GM19395 (cell line): ENCODE data around the gene ITK.

Source experiments
- ATAC-seq: cut with Tn5 transposase; IDR thresholded peaks from one replicate; pipeline ENCODE4 v1.9.1; 2021; ENCODE audit warnings: mild to moderate bottlenecking, moderate library complexity; ENCODE audit not compliant: unreplicated experiment

The ITK gene

DNA sequence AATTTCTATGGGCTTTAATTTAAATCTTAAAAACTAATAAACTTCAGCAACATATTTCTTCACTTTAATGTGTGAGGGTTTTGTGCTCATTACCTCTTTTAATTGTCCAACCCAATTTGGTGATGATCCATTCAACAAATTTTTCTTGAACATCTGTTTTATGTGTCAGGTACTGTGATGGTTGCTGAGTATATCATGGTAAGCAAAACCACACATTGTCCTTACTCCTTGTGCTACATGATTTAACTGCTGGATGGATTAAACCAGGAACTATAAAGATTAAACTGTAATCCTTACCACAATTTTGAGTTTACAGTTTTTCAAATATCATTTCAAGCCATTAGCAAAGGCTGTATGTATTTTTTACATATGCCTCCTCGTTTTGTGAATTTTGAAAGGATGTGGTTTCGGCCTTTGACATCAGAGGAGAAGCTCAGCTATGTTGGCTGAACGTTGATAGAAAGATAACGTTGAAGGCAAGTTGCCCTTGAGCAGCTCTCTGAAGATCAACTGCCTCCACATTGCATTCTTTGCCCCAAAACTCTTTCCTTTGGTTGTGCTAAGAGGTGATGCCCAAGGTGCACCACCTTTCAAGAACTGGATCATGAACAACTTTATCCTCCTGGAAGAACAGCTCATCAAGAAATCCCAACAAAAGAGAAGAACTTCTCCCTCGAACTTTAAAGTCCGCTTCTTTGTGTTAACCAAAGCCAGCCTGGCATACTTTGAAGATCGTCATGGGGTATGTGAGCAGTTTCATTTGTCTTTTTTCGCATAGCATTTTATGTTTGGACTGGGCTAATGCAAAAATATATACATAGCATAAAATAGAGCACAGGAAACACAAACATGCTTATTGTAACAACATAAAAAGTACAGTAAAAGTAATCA, at the start of gene ITK:
Gene ITK (plus strand): TSS at position 467 of the 891 bp plus-strand sequence. CDS start 138 bp downstream, at position 605.
- ATAC-seq = no peak

DNA sequence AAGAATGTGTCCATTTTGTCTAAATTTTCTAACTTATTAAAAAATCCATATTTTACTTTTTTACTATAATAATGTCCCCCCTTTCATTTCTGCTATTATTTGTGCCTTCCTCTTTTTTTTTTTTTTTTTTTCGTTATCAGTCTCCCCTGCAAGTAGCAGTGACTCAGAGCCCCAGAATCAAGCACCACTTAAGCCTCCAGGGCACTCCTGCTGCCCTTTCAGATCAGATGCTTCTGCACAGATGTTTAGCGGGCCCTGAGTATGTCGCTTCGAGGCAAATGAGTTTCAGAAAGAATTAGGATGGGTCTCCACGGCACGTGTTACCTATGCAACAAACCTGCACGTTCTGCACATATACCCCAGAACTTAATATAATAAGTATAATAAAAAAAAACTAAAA, 49.7 kb upstream of the ITK start:
- peak; percentile 75 for ATAC-seq

DNA sequence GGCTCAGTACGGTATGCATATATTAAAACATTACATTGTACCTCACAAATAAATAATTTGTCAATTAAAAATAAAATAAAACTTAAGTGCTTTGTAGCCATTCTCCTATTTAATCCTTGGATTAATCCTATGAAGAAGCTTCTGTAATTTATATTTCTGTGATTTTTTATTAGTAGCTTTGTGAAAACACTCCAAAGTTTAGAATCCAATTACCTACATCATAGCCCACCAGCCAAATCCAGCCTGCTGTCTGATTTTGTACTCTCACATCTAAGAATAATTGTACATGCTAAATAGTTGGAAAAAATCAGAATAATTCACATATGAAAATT, 48.4 kb upstream of the ITK start:
- no peak for ATAC-seq

DNA sequence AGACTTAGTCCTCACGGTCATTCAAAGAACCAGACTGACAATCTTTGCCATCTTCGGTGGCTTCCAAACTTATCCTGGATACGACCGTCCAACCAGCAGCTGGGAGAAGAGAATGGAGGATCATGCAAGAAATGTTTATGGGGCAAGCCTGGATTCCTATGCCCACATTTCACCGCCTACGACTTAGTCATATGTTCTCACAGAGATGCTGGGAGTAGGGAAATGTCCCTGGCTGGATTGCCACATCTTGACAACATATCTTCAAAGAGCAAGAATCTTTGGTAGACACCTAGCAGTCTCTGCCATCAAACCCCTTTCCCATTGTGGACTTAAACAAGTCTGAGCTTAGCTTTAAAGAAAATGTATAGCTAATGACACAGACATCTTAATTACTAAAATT, 42.9 kb upstream of the ITK start:
- ATAC-seq = no peak

DNA sequence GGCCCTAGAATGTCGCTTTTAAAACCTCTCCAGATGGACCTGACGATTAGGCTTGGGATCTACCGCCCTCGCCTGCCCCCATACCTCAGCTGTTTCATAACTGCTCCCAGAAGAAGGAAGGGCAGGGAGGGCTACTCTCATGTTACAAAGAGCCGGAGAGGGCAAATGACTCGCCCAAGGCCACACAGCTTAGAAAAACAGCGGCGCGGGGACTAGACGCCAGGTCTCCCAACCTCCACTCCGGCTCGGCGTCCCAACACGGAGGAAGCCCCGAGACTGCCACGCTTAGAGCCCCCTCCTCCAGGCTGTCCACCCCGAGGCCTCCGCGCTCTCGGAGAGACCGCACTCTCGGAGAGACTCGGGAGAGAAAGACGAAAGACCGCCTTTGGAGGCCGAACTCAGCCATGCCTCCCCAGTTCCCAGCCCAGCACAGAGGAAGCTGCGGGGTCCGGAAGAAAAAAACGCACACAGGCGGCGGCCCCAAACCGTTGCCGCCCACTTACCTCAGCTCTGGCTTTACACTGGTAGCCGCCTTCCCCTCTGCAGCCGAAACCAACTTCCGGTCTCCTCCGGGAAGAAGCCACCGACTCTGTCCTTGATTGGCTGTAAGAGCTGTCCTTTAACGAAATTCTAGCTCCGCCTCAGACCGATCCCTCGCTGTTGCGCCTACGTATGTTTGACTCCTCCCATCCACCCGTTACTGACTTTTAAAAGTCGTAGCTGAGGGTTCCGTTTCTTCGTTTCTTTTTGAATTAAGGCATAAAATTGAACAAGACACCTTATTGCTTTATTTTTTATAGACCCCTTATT, 38.1 kb upstream of the ITK start, which contains the start of gene MED7:
Gene MED7 (minus strand): TSS at position 549 of the 810 bp plus-strand sequence. CDS start 3,434 bp downstream, outside the sequence.
- ATAC-seq = peak; percentile 100

DNA sequence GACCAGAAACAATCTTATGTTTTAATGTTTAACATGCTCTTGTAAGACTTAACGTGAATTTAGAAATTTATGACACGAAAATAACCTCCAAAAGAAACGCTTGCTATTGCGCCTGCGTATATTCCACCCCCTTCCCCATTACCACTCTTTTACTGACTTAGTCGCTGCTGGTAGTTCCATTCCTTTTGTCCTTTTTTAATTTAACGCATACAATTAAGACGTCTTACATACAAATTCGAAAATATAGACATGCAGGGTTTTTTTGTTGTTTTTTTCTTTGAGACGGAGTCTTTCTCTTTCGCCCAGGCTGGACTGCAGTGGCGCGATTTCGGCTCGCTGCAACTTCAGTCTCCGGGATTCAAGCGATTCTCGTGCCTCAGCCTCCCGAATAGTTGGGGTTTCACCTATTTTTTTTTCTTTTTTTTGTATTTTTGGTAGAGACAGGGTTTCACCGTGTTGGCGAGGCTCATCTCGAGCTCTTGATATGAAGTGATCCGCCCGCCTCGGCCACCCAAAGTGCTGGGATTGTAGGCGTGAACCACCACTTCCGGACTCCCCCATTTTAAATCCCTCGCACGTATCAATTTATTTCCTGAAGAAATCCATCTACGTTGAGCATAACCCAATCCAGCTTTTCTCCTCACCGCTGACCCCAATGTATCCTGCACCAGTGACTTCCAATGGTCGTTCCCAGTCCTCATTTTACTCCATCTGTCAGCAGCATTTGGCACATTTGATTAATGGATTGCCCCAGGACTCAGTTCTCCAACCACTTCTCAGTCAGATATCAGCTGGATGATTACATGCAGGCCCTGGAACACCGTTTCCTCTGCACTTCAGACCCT, 37.3 kb upstream of the ITK start:
- peak; percentile 56 for ATAC-seq

DNA sequence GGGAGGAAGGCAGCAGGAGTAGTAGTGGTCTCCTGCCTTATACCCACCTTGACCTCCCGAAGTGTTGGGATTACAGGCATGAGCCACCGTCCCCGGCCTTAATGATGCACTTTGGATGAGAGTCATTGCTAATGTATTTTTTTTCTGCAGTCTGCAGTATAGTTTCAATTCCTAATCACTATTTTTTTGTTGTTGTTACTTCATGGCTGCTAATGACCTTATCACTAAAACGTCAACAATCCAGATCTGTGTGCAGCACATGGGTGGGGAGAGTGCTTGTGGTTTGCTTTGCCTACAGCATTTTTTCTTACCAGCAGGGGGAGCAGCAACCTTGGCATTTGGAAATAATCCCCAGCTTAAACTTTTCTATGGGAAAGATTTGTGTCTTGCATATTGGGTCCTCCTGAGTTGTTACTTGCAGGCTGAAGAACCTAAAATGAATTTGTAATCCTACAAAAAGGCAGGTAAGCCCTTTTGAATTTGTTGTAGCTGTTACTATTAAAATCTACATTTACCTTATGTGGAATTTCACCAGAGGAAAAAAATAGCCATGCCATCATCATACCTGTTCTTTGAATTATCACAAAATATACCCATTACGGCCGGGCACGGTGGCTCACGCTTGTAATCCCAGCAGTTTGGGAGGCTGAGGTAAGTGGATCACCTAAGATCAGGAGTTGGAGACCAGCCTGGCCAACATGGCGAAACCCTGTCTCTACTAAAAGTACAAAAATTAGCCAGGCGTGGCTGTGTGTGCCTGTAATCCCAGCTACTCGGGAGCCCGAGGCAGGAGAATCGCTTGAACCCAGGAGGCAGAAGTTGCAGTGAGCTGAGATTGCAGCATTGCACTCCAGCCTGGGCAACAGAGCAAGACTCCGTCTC, 31.7 kb upstream of the ITK start:
- peak; percentile 83 for ATAC-seq

DNA sequence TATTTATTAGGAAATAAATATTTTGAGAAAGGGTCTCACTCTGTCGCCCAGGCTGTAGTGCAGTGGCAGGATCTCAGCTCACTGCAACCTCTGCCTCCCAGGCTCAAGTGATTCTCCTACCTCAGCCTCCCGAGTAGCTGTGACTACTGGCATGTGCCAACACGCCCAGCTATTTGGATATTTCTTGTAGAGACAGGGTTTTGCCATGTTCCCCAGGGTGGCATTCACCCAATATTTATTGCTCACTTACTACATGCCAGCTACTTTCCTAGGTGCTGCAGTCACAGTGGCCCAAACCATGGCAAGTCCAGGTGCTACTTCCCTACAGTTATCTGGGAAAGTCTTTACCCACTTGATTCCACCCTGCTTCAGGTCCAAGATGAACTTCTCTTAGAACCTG, 29.6 kb upstream of the ITK start:
- no peak for ATAC-seq

DNA sequence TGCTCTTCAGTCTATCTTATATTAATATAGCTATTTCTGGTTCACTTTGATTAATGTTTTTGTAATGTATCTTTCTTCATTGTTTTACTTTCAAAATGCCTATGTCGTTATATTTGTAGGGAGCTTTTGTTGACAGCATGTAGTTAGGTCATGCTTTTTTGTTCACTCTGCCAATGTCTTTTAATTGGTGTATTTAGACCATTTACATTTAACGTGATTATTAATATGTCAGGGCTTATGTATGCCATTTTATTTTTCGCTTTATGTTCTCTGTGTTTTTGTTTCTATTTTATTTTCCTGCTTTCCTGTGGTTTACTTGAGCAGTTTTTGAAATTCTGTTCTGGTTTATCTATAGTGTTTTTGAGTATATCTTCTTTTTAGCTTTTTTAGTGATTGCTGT, 25.3 kb upstream of the ITK start:
- no peak for ATAC-seq

DNA sequence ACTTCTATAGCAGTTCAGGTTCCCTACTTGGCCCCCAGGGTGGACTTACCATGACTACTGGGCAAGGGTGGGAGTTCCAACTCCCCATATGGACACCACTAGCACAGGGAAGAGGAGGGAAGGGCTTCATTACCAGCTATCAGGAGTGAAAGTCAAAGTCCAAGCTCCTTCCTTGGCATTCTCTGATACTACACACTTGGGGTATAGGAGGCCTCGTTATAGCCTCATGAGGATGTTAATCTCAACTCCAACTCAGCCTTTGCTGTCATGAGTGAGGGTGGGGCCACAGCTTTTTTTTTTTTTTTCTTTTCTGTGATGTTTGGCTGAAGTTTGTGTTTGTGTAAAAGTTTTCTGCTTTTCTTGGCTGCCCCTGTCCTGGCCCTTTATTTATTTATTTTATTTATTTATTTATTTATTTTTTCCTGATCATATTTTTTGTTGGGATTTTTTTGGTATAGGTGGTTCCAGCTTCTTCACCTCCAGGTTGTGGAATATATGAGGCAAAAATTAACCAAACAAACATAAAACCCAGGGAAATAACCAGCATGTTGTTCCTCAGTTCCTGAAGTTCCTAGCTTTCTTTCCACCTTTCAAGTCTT, 23.2 kb upstream of the ITK start:
- no peak for ATAC-seq

DNA sequence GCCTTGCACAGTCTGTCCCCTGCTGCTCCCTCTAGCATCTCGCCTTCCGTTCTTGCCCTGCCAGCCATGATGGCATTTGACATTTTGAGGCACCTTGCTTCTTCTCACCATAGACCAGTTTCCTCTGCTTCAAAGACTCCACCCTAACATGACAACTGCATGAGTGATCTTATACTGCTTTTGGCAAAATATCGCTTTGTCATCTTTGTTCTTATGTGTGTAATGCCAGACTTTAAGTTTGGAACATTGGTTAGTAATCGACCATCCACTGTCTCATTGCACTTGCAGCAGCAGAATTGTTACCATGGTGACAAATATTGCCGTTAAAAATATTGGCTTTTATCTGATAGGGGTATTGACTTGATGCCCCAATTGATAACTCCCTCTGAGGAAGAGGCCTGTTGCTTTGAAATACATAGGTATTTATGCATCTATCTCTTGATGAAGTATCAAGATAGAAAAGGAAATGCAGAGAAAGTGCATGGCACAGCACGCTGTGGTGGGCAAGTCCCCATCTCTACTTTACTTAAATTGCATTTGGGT, 21.4 kb upstream of the ITK start:
- no peak for ATAC-seq

DNA sequence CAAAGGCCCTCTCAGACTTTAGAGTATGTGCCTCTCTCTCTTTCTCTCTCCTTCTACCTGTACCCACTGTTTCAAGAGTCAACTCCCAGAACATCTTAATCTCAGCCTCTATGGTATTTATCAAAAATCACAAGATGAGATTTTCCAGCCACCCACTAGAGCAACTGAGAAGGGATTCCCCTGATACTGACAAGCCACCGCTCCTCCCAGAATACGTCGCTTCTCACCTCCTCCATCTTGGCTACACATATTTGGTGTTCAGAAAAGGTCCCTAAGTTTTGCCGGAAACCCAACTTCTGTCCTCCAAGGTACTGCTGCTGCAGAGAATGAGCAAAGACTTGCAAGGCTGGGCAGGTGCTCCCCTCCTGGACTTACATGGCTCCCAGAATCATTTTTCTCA, 20.6 kb upstream of the ITK start:
- ATAC-seq = no peak

DNA sequence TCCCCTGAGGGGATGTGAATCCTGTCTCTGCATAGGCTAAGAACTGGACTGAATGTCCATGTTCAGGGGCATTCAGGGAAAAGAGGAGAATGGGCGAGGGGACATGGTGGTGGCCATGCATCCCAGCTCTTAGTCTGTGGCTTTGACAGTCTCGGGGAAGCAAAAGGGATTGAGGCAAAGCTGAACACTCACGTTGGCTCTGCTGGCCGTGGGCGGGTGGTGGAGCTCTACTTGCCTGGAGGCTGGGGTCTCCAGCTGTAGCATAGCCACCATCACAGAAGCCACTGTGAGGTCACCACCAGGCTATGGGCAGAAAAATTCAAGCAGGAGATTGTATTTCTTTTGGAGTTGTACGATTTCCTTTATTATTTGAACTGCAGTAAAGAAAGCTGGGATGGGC, 18.6 kb upstream of the ITK start:
- ATAC-seq = no peak

DNA sequence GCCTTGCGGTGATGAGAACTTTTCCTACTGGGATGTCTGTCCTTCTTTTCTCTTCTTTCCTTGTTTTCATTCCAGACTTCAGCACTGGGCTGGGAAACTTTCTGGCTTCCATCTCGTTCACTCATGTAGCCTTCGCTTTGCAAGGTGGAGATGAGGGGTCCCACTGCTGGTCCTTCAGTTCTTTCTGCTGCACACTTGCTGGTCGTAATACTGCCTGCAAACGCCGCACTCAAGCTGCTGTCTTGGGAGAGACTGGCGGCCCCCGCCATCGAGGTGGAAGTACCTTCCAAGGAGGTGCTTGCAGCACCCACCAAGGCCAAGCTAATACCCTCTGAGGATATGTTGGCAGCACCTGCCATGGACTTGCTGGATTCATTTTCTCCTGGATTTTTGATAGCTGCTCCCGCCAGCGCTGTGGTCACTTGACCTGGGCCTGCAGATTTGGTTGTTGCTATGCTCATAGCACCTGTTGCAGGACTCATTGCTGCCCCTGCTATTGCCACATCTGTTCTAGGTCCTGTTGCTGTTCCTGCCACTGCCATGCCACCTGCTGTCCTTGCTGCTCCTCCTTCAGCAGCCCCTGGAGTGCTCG, 17.6 kb upstream of the ITK start:
- no peak for ATAC-seq

DNA sequence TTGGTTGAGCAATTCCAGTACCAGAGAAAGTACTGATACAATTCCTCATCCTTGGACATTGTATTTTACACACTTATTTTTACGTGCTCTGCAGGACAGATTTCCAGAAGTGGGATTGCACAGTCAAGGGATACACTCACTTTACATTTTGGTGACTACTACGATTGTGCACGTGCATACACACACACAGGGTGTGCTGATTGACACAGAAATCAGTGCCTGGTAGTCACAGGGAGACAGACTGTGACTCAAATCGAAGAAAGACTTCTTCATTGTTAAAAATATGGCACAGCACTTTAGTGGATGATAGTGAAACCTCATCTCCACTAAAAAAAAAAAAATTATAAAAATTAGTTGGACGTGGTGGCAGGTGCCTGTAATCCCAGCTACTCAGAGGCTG, 16.1 kb upstream of the ITK start:
- no peak for ATAC-seq

DNA sequence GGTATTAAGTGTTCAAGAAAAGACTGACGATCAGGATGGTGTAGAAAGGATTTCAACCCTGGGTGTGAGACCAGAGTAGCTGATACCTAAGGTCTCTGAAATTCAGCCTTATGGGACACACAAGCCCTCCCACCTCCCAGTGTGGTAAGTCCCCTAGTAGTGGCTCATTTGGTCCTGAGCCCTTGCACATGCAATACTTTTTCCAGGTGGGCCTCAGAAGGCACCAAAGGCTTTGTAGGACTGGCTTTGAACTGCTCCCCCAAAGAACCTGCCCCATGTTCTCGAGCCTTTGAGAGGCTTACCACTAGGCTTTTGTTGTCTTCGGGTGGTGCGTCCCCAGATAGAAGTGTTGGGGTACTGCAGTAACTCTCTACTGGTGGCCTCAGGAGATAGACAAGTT, 15.4 kb upstream of the ITK start:
- ATAC-seq = no peak

DNA sequence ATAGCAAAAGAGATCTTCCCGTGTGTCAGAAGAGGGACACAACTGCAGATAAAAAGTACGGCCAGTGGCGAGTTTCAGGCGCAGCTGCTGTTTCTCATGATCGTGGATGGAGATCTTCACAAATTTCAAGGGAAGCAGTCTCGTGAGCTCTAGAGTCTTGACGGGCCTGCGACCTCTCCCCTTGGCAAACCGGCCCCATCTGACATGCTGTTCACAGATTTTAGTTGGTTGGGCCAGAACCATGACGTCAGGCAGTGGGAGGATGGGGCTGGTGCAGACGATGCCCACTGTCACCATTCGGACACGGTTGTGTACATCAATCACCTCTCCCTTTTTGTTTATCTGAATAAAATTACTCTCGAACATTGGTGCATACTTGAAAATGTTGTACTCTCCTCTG, 15.0 kb upstream of the ITK start:
- no peak for ATAC-seq

DNA sequence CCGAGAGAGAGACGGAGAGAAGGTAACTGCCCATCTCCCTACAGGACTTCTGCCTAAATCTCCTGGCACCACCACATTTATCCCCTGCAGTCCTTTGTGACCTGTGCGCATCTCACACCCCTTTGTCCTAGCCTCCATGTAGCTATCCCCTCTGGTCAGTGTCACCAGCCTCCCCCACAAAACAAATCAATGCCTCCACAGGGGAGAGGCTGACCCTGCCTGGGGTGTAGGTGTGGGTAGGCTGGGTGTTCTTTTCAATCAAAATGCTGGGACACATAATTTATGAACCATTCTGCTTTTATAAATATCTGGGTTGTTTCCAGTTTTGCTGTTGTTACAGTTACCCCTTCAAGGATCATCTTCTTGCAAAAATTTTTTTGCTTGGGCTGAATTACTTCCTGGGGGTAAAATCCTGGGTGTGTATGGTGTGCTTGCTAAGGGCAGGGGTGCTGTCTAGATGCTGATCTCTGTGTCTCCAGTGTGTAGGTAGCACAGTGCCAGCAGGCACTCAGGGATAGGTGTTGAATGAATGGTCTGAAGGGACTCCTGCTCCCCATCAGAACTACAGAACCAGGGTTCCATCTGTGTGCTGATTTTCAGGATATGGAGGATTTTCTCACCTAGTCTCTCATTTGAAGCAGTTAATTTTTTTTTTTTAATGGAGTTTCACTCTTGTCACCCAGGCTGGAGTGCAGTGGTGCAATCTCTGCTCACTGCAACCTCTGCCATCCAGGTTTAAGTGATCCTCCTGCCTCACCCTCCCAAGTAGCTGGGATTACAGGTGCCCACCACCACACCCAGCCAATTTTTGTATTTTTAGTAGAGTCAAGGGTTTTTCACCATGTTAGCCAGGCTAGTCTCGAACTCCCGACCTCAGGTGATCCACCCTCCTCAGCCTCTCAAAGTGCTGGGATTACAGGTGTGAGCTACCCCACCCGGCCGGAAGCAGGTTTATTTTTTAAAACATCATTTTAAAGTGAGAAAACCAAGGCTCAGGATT, 14.1 kb upstream of the ITK start, which contains the start of gene GARIN3:
Gene GARIN3 (minus strand): TSS at position 51 of the 1,000 bp plus-strand sequence. CDS start 96 bp downstream, outside the sequence.
- ATAC-seq = no peak
